ENCODE results near the gene NMD3.

DNA sequence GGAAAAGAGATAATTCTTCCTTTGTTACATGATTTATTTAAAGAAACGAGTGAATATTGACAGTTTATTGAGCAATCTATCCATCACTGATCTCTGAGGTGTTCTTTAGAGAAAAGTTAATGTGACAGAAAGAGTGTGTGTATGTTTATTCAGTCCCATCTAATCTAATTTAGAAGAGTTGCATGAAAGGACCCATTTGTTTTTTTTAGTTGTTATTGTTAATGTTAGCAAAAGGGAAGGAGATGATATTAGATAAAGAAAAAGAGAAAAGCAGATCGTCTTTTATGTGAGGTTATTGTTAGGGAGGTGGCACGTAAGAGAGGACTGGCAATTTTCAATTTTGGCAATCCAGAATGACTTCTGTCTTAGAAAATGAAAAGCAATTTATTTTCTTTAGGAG lies 46.5 kb downstream of the NMD3 start:
- TF ChIP-seq TCF12 (IDR thresholded peaks at IDR 0.05): no peak
- TF ChIP-seq EP300 (IDR thresholded peaks at IDR 0.05; ENCODE audit: borderline replicate concordance in 1 of 2, low read depth in 1 of 2, low read length in 1 of 2): no peak
- TF ChIP-seq TAF1 (IDR thresholded peaks at IDR 0.05; ENCODE audit: borderline replicate concordance, low read depth, low read length): no peak
- TF ChIP-seq, protein P1, sequence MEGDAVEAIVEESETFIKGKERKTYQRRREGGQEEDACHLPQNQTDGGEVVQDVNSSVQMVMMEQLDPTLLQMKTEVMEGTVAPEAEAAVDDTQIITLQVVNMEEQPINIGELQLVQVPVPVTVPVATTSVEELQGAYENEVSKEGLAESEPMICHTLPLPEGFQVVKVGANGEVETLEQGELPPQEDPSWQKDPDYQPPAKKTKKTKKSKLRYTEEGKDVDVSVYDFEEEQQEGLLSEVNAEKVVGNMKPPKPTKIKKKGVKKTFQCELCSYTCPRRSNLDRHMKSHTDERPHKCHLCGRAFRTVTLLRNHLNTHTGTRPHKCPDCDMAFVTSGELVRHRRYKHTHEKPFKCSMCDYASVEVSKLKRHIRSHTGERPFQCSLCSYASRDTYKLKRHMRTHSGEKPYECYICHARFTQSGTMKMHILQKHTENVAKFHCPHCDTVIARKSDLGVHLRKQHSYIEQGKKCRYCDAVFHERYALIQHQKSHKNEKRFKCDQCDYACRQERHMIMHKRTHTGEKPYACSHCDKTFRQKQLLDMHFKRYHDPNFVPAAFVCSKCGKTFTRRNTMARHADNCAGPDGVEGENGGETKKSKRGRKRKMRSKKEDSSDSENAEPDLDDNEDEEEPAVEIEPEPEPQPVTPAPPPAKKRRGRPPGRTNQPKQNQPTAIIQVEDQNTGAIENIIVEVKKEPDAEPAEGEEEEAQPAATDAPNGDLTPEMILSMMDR (IDR thresholded peaks at IDR 0.05): no peak
- TF ChIP-seq GABPA (IDR thresholded peaks at IDR 0.05; ENCODE audit: low read depth): no peak
- no peak for TF ChIP-seq SIN3A (IDR thresholded peaks at IDR 0.05; ENCODE audit: borderline replicate concordance, low read depth, low read length)
- TF ChIP-seq CHD2 (IDR thresholded peaks at IDR 0.05; ENCODE audit: low read length, partially characterized antibody): no peak
- TF ChIP-seq, protein P2, sequence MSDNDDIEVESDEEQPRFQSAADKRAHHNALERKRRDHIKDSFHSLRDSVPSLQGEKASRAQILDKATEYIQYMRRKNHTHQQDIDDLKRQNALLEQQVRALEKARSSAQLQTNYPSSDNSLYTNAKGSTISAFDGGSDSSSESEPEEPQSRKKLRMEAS (IDR thresholded peaks at IDR 0.05; ENCODE audit: low read depth): no peak
- no peak for TF ChIP-seq RAD21 (IDR thresholded peaks at IDR 0.05; ENCODE audit: low read length)
- TF ChIP-seq SMC3 (IDR thresholded peaks at IDR 0.05; ENCODE audit: low read depth, low read length): no peak
- TF ChIP-seq, protein P3, sequence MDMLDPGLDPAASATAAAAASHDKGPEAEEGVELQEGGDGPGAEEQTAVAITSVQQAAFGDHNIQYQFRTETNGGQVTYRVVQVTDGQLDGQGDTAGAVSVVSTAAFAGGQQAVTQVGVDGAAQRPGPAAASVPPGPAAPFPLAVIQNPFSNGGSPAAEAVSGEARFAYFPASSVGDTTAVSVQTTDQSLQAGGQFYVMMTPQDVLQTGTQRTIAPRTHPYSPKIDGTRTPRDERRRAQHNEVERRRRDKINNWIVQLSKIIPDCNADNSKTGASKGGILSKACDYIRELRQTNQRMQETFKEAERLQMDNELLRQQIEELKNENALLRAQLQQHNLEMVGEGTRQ (IDR thresholded peaks at IDR 0.05; ENCODE audit: borderline replicate concordance, low read depth, low read length): no peak
- no peak for TF ChIP-seq NRF1 (IDR thresholded peaks at IDR 0.05; ENCODE audit: low read depth, low read length)
- no peak for TF ChIP-seq TEAD4 (IDR thresholded peaks at IDR 0.05; ENCODE audit: borderline replicate concordance, insufficient read depth)
- TF ChIP-seq POLR2AphosphoS5 (IDR thresholded peaks at IDR 0.05; ENCODE audit: low read depth, low read length): no peak

Data from SK-N-SH (cell line).